ENCODE data around the gene CELF5. TPM values are rescaled to one million over a fixed set of nuclear protein-coding genes. Genes with fewer than 3 reads are reported as not detected.

The CELF5 gene
- total RNA-seq, 4 donors from 2014 or later: not detected

GRCh38 chr19:3316659-3317207 is 92.3 kb downstream of the CELF5 start:
- peaks cover 0 to 96% (median 0%) of the 10 kb centered on the region in 4 donors for H3K27me3 ChIP-seq
- no peaks in the 10 kb centered on the region for H3K36me3 ChIP-seq
- TF ChIP-seq POLR2A (IDR thresholded peaks at IDR 0.05) (no peak), CTCF (IDR thresholded peaks at IDR 0.05) (no peak)
- H3K4me1 ChIP-seq: no peaks in the 10 kb centered on the region
- H3K9me3 ChIP-seq: no peaks in the 10 kb centered on the region
- H3K4me3 ChIP-seq: no peak overlapping the region
- no peak overlapping the region for H3K27ac ChIP-seq
- no peak for DNase-seq
- intact Hi-C loops (cut with DNase I): no loop called here
- WGBS, 2 donors: 70 to 87% methylated on average over 5 of the region's 5 CpGs

- no peaks in the 10 kb centered on the region for H3K9me3 ChIP-seq
- H3K27ac ChIP-seq: no peak overlapping the region
- no peak for TF ChIP-seq POLR2A (IDR thresholded peaks at IDR 0.05)
- TF ChIP-seq CTCF (IDR thresholded peaks at IDR 0.05): no peak
- intact Hi-C loops (cut with DNase I): loop anchor here (5.0 kb wide), 1 partner anchor 158 kb away; no protein-coding TSS in a partner anchor
- no peaks in the 10 kb centered on the region for H3K36me3 ChIP-seq
- peaks cover 0 to 66% (median 0%) of the 10 kb centered on the region in 4 donors for H3K27me3 ChIP-seq
- no peaks in the 10 kb centered on the region for H3K4me1 ChIP-seq
- H3K4me3 ChIP-seq: no peak overlapping the region
- DNase-seq: no peak
- WGBS, 2 donors: 32 to 40% methylated on average over 15 to 16 of the region's 18 CpGs
These were observed 95.3 kb downstream of the CELF5 start for GRCh38 chr19:3319643-3320353.

GRCh38 chr19:3320354-3320670 is 95.9 kb downstream of the CELF5 start:
- H3K9me3 ChIP-seq: no peaks in the 10 kb centered on the region
- intact Hi-C loops (cut with DNase I): loop anchor here (5.0 kb wide), 1 partner anchor 157 kb away; no protein-coding TSS in a partner anchor
- TF ChIP-seq CTCF (IDR thresholded peaks at IDR 0.05) (no peak), POLR2A (IDR thresholded peaks at IDR 0.05) (no peak)
- no peak for DNase-seq
- no peaks in the 10 kb centered on the region for H3K4me1 ChIP-seq
- no peaks in the 10 kb centered on the region for H3K36me3 ChIP-seq
- H3K27me3 ChIP-seq: peaks cover 0 to 61% (median 0%) of the 10 kb centered on the region in 4 donors
- WGBS, 2 donors: 94 to 100% methylated on average over 3 to 4 of the region's 29 CpGs
- no peak overlapping the region for H3K27ac ChIP-seq
- no peak overlapping the region for H3K4me3 ChIP-seq

- no peak overlapping the region for H3K27ac ChIP-seq
These were observed 96.4 kb downstream of the CELF5 start for GRCh38 chr19:3320853-3321252.

More at GRCh38 chr19:3320853-3321252, 96.4 kb downstream of the CELF5 start:
- no peak for DNase-seq
- 54 to 64% methylated on average over 7 to 8 of the region's 8 CpGs for WGBS, 2 donors
- TF ChIP-seq POLR2A (IDR thresholded peaks at IDR 0.05): no peak
- no peak for TF ChIP-seq CTCF (IDR thresholded peaks at IDR 0.05)
- Histone ChIP-seq H3K4me3 (no peak overlapping the region), H3K9me3 (no peaks in the 10 kb centered on the region), H3K36me3 (no peaks in the 10 kb centered on the region), H3K4me1 (no peaks in the 10 kb centered on the region), H3K27me3 (peaks cover 0 to 57% (median 0%) of the 10 kb centered on the region in 4 donors)
- intact Hi-C loops (cut with DNase I): loop anchor here (5.0 kb wide), 1 partner anchor 156 kb away; no protein-coding TSS in a partner anchor

All from esophagus squamous epithelium (tissue), 5 donors.